Measurements from ENCODE around the gene HENMT1. TPM values are rescaled to one million over a fixed set of nuclear protein-coding genes. Genes with fewer than 3 reads are reported as not detected.
"Not testable (repeated sequence)": the region's sequence is repeated elsewhere in the genome, so short reads cannot be mapped to it uniquely, and the experiment has no call there.

The HENMT1 gene
- total RNA-seq, 1 experiment from 2014 or later: 9.9 TPM

DNA sequence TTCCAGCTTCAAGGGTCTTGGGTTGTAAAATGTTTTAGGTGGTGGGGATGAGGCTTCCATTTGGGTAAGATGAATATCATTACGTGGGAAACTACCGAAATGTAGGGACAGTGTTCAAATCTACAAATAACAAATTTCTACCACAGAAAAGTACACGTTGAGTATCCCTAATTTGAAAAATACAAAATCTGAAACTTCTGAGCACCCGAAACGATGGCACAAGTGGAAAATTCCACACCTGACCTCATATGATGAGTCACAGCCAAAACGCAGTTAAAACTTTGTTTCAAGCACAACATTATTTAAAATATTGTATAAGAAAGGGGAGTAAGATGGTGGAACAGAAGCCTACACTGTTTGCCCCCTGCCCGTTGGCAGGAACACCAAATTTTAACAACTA lies 8.8 kb upstream of the HENMT1 start:
- intact Hi-C loops (cut with micrococcal nuclease; ENCODE audit: unreplicated experiment): no loop called here
- H3K4me1 Mint-ChIP-seq (ENCODE audit: low read depth, unreplicated experiment): no peaks in the 10 kb centered on the region
- CTCF ChIA-PET: no interaction called here
- H3K4me3 Mint-ChIP-seq (ENCODE audit: low read depth, unreplicated experiment): no peak overlapping the region
- peaks cover 2% of the 10 kb centered on the region for H3K9me3 Mint-ChIP-seq (ENCODE audit: low read depth, unreplicated experiment)
- H3K27me3 Mint-ChIP-seq (ENCODE audit: unreplicated experiment): no peaks in the 10 kb centered on the region
- no peak overlapping the region for H3K27ac Mint-ChIP-seq (ENCODE audit: unreplicated experiment)
- TF ChIP-seq, protein P1, sequence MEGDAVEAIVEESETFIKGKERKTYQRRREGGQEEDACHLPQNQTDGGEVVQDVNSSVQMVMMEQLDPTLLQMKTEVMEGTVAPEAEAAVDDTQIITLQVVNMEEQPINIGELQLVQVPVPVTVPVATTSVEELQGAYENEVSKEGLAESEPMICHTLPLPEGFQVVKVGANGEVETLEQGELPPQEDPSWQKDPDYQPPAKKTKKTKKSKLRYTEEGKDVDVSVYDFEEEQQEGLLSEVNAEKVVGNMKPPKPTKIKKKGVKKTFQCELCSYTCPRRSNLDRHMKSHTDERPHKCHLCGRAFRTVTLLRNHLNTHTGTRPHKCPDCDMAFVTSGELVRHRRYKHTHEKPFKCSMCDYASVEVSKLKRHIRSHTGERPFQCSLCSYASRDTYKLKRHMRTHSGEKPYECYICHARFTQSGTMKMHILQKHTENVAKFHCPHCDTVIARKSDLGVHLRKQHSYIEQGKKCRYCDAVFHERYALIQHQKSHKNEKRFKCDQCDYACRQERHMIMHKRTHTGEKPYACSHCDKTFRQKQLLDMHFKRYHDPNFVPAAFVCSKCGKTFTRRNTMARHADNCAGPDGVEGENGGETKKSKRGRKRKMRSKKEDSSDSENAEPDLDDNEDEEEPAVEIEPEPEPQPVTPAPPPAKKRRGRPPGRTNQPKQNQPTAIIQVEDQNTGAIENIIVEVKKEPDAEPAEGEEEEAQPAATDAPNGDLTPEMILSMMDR (IDR thresholded peaks at IDR 0.05; ENCODE audit: unreplicated experiment): no peak
- H3K36me3 Mint-ChIP-seq (ENCODE audit: insufficient read depth, unreplicated experiment): no peaks in the 10 kb centered on the region
- BruUV-seq (replicated peaks): no TSS peak
- no peak for DNase-seq

DNA sequence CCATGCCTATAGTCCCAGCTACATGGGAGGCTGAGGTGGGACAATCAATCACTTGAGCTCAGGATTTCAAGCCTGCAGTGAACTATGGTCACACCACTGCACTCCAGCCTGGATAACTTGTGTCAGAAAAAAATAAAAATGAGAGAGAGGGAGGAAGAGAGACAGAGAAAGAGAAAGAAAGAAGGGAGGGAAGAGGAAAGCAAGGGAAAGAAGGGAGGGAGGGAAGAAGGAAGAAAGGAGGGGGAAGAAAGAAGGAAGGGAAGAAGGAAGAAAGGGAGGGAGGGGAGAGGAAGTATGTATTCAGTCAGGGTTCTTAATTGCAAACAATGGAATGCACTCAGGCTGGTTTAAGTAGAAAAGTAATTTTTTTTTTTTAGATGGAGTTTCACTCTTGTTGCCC lies 7.9 kb upstream of the HENMT1 start:
- Mint-ChIP-seq H3K9me3 (ENCODE audit: low read depth, unreplicated experiment) (peaks cover 2% of the 10 kb centered on the region), H3K27me3 (ENCODE audit: unreplicated experiment) (no peaks in the 10 kb centered on the region), H3K4me3 (ENCODE audit: low read depth, unreplicated experiment) (no peak overlapping the region), H3K27ac (ENCODE audit: unreplicated experiment) (no peak overlapping the region), H3K4me1 (ENCODE audit: low read depth, unreplicated experiment) (no peaks in the 10 kb centered on the region), H3K36me3 (ENCODE audit: insufficient read depth, unreplicated experiment) (no peaks in the 10 kb centered on the region)
- DNase-seq: no peak
- BruUV-seq (replicated peaks): no TSS peak
- TF ChIP-seq, protein P1 (IDR thresholded peaks at IDR 0.05; ENCODE audit: unreplicated experiment): no peak
- CTCF ChIA-PET: no interaction called here
- intact Hi-C loops (cut with micrococcal nuclease; ENCODE audit: unreplicated experiment): no loop called here

DNA sequence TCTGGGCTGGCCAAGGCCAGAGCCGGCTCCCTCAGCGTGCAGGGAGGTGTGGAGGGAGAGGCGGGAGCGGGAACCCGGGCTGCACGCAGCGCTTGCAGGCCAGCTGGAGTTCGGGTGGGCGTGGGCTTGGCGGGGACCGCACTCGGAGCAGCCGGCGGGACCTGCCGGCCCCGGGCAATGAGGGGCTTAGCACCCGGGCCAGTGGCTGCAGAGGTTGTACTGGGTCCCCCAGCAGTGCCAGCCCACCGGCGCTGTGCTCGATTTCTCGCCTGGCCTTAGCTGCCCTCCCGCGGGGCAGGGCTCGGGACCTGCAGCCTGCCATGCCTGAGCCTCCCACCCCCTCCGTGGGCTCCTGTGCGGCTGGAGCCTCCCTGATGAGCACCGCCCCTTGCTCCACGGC lies 6.5 kb upstream of the HENMT1 start:
- not testable (repeated sequence) for H3K27me3 Mint-ChIP-seq (ENCODE audit: unreplicated experiment); H3K27ac Mint-ChIP-seq (ENCODE audit: unreplicated experiment)

DNA sequence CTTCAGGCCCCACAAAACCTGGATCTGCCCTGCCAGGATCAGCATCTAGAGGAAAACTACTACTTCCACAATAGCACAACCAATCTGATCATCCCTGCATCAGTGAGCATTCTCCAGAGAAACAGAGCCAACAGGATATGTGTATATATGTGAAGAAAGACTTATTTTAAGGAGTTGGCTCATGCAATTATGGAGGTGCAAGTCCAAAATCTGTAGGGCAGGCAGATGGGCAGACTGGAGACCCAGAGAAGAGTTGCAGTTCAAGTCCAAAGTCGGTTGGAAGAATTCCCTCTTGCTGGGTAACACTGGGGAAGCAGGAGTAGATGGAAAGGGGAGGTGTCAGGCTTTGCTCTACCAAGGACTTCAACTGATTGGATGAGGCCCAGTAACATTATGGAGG lies 4.9 kb upstream of the HENMT1 start:
- Mint-ChIP-seq H3K4me3 (ENCODE audit: low read depth, unreplicated experiment) (no peak overlapping the region), H3K36me3 (ENCODE audit: insufficient read depth, unreplicated experiment) (peaks cover 11% of the 10 kb centered on the region), H3K27ac (ENCODE audit: unreplicated experiment) (no peak overlapping the region), H3K27me3 (ENCODE audit: unreplicated experiment) (no peaks in the 10 kb centered on the region), H3K4me1 (ENCODE audit: low read depth, unreplicated experiment) (no peaks in the 10 kb centered on the region), H3K9me3 (ENCODE audit: low read depth, unreplicated experiment) (peaks cover 2% of the 10 kb centered on the region)
- CTCF ChIA-PET: no interaction called here
- TF ChIP-seq, protein P1 (IDR thresholded peaks at IDR 0.05; ENCODE audit: unreplicated experiment): no peak
- intact Hi-C loops (cut with micrococcal nuclease; ENCODE audit: unreplicated experiment): no loop called here
- DNase-seq: no peak
- BruUV-seq (replicated peaks): no TSS peak

More for the DNA sequence above, 6.5 kb upstream of the HENMT1 start:
- H3K36me3 Mint-ChIP-seq (ENCODE audit: insufficient read depth, unreplicated experiment); intact Hi-C loops (cut with micrococcal nuclease; ENCODE audit: unreplicated experiment); H3K9me3 Mint-ChIP-seq (ENCODE audit: low read depth, unreplicated experiment); H3K4me3 Mint-ChIP-seq (ENCODE audit: low read depth, unreplicated experiment); H3K4me1 Mint-ChIP-seq (ENCODE audit: low read depth, unreplicated experiment); DNase-seq; BruUV-seq (replicated peaks): not testable (repeated sequence)
- CTCF ChIA-PET: interaction anchor here (0.8 kb wide), 1 partner anchor 69 kb away, joined by 3 read pairs; no protein-coding TSS in a partner anchor

DNA sequence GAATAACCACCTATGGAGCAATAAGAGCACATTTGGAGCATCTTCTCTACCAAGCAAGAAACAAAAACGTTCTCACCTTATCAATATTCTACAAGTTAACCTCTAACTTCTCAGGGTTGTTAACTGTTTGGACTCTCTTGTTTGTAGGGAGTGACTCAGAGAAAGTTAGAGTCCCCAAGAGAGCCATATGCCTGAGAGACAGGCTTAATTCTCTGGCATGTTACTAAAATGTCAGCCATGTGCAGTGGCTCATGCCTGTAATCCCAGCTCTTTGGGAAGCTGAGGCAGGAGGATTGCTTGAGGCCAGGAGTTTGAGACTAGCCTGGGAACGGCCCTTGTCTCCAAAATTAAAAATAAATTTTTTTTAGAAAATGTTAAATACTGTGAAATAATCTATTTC lies 4.2 kb upstream of the HENMT1 start:
- no peak for DNase-seq
- Mint-ChIP-seq H3K27ac (ENCODE audit: unreplicated experiment) (no peak overlapping the region), H3K4me1 (ENCODE audit: low read depth, unreplicated experiment) (no peaks in the 10 kb centered on the region), H3K36me3 (ENCODE audit: insufficient read depth, unreplicated experiment) (peaks cover 12% of the 10 kb centered on the region), H3K4me3 (ENCODE audit: low read depth, unreplicated experiment) (no peak overlapping the region), H3K27me3 (ENCODE audit: unreplicated experiment) (no peaks in the 10 kb centered on the region), H3K9me3 (ENCODE audit: low read depth, unreplicated experiment) (peaks cover 2% of the 10 kb centered on the region)
- TF ChIP-seq, protein P1 (IDR thresholded peaks at IDR 0.05; ENCODE audit: unreplicated experiment): no peak
- CTCF ChIA-PET: no interaction called here
- no TSS peak for BruUV-seq (replicated peaks)
- intact Hi-C loops (cut with micrococcal nuclease; ENCODE audit: unreplicated experiment): no loop called here

Measured in Calu3 (cell line).